CD4-positive, CD25-positive, alpha-beta regulatory T cell (primary cell): ENCODE data around the gene PGM1. TPM values are rescaled to one million over a fixed set of nuclear protein-coding genes. Genes with fewer than 3 reads are reported as not detected.
A peak's percentile ranks its signal among the peaks of the same experiment; 100 is the strongest.
"Not testable (repeated sequence)": the region's sequence is repeated elsewhere in the genome, so short reads cannot be mapped to it uniquely, and the experiment has no call there.

ENCODE experiments used
- ATAC-seq, 2 donors: fragments of 150-1000 bp; cut with Tn5 transposase; one replicate each; pipeline ENCODE4 v1.10.0; 2021; ENCODE audit warnings: low read depth in 2 of 2, moderate number of reproducible peaks in 2 of 2, moderate library complexity in 1 of 2
- DNase-seq, 3 donors: peaks; one replicate each; pipeline versions ENCODE4 v3.0.0 to v3.0.0-alpha.2; 2012 to 2022; ENCODE audit warnings: mixed read lengths in 1 of 3
- H3K27ac ChIP-seq: one replicate; pipeline ENCODE4 v1.7.0; 2013; ENCODE audit warnings: mild to moderate bottlenecking, low read length; ENCODE audit not compliant: insufficient read depth, poor library complexity, severe bottlenecking
- H3K27me3 ChIP-seq: one replicate; pipeline ENCODE4 v1.7.0; 2013; ENCODE audit warnings: low read length; ENCODE audit not compliant: control insufficient read depth, insufficient read depth
- H3K36me3 ChIP-seq: one replicate; pipeline ENCODE4 v1.7.0; 2013; ENCODE audit warnings: mild to moderate bottlenecking, low read length, moderate library complexity; ENCODE audit not compliant: control insufficient read depth, insufficient read depth
- H3K4me1 ChIP-seq: 2 replicates; pipeline ENCODE4 v1.7.0; 2013; ENCODE audit warnings: mild to moderate bottlenecking, low read length; ENCODE audit not compliant: insufficient read depth, control insufficient read depth, poor library complexity, severe bottlenecking
- H3K4me3 ChIP-seq: one replicate; pipeline ENCODE4 v1.7.0; 2013; ENCODE audit warnings: low read depth, mild to moderate bottlenecking, low read length, moderate library complexity
- H3K9me3 ChIP-seq, 2 experiments: 1 replicate in 1 of 2; 2 replicates in 1 of 2; pipeline ENCODE4 v1.7.0; 2013; ENCODE audit warnings: low read length in 2 of 2, mild to moderate bottlenecking in 1 of 2, moderate library complexity in 1 of 2; ENCODE audit not compliant: control insufficient read depth in 2 of 2
- H3K27ac Mint-ChIP-seq, 3 donors: one replicate each; pipeline ENCODE4 v1.8.0; 2020 to 2022; ENCODE audit warnings: mild to moderate bottlenecking in 3 of 3, mixed read lengths in 3 of 3, moderate library complexity in 2 of 3
- H3K27me3 Mint-ChIP-seq: one replicate; pipeline ENCODE4 v1.8.0; 2022; ENCODE audit warnings: mild to moderate bottlenecking, mixed read lengths
- H3K36me3 Mint-ChIP-seq: one replicate; pipeline ENCODE4 v1.8.0; 2020; ENCODE audit warnings: mixed read lengths
- H3K4me1 Mint-ChIP-seq, 4 donors: one replicate each; pipeline ENCODE4 v1.8.0; 2020 to 2022; ENCODE audit warnings: mixed read lengths in 4 of 4, mild to moderate bottlenecking in 1 of 4
- H3K4me3 Mint-ChIP-seq, 4 donors: one replicate each; pipeline ENCODE4 v1.8.0; 2020 to 2022; ENCODE audit warnings: mild to moderate bottlenecking in 4 of 4, mixed read lengths in 4 of 4, moderate library complexity in 3 of 4
- H3K9me3 Mint-ChIP-seq, 7 donors: one replicate each; pipeline ENCODE4 v1.8.0; 2020 to 2022; ENCODE audit warnings: mixed read lengths in 7 of 7, mild to moderate bottlenecking in 3 of 7, moderate library complexity in 2 of 7
- polyA plus RNA-seq, 4 donors: library from polyadenylated mRNA; unstranded; fragments of 300-500 nt; fragmentation: Illumina TruSeq; gene quantifications; one replicate each; pipeline ENCODE4 v1.2.3, GENCODE V29; 2021
- total RNA-seq: library from RNA; stranded (reverse); gene quantifications from one replicate; pipeline ENCODE4 v1.2.3, GENCODE V29; 2022

The PGM1 gene
- total and polyA plus RNA-seq, 5 donors from 2014 or later, result 12.6 to 35.4 (median 26.4) TPM

DNA sequence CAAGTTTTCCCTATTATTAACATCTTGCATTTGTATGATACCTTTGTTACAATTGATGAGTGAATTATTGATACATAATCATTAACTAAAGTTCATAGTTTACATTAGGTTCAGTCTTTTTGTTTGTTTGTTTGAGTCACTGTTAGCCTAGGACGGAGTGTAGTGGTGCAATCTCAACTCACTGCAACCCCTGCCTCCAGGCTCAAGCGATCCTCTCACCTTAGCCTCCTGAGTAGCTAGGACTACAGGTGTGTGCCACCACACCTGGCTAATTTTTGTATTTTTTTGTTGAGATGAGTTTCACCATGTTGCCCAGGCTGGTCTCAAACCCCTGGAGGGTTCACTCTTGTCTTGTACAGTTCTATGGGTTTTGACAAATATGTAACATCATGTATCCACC, 33.9 kb upstream of the PGM1 start:
- no peak overlapping the region for H3K27ac ChIP-seq
- Mint-ChIP-seq H3K9me3 (no peaks in the 10 kb centered on the region), H3K4me3 (no peak overlapping the region), H3K4me1 (peaks cover 0 to 6% (median 2%) of the 10 kb centered on the region in 4 donors), H3K27ac (no peak overlapping the region), H3K27me3 (no peaks in the 10 kb centered on the region), H3K36me3 (peaks cover 12% of the 10 kb centered on the region)
- H3K27me3 ChIP-seq, result no peaks in the 10 kb centered on the region
- DNase-seq (no peak), ATAC-seq (no peak)
- H3K4me1 ChIP-seq, result no peaks in the 10 kb centered on the region
- H3K4me3 ChIP-seq, result no peak overlapping the region
- H3K36me3 ChIP-seq, result no peaks in the 10 kb centered on the region
- H3K9me3 ChIP-seq, result no peaks in the 10 kb centered on the region

DNA sequence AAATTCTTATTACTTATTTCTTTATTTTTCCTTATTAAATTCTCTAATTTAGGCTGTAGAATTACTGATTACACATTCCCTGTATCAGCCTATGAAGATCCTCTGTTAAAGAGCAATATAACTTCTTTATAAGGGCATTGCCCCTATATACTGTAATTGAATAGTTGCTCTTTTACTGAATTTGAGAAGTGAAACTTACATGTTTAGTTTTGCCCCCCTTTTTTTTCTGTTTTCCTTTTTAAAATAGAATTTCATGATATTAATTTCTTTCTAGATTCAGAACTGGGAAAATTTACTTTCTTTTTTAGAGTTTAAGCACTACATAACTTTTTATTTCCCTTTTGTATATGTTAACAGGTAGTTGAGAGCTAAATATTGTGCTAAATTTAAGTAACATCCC, 29.5 kb upstream of the PGM1 start:
- H3K27ac Mint-ChIP-seq, result no peak overlapping the region
- no peak overlapping the region for H3K4me3 Mint-ChIP-seq
- no peaks in the 10 kb centered on the region for H3K9me3 ChIP-seq
- no peaks in the 10 kb centered on the region for H3K9me3 Mint-ChIP-seq
- no peaks in the 10 kb centered on the region for H3K36me3 ChIP-seq
- no peaks in the 10 kb centered on the region for H3K4me1 Mint-ChIP-seq
- peaks cover 18% of the 10 kb centered on the region for H3K36me3 Mint-ChIP-seq
- DNase-seq, result no peak
- H3K27me3 Mint-ChIP-seq, result no peaks in the 10 kb centered on the region
- H3K27ac ChIP-seq, result no peak overlapping the region
- no peaks in the 10 kb centered on the region for H3K4me1 ChIP-seq
- no peak for ATAC-seq
- H3K27me3 ChIP-seq, result no peaks in the 10 kb centered on the region
- no peak overlapping the region for H3K4me3 ChIP-seq

DNA sequence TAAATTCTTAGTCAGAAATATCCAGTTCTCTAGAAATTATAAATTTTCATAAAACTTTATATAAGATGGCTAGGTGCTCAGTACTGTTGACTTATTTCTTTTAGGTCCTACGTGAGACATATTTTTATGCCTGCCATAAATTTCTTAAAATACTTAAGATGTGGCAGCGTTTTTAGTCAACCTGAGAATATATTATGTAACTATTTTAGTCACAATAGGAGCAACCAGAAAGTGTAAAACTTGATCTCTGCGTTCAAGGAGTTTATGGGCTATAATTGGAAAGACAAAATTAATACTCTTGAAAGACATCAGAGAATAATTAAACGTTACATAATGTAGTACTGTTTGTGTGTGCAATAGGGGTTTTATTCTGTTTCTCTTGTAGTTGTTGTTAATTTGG, 24.1 kb upstream of the PGM1 start:
- Mint-ChIP-seq H3K4me3 (no peak overlapping the region), H3K27me3 (no peaks in the 10 kb centered on the region), H3K36me3 (peaks cover 6% of the 10 kb centered on the region), H3K9me3 (no peaks in the 10 kb centered on the region), H3K27ac (no peak overlapping the region), H3K4me1 (no peaks in the 10 kb centered on the region)
- Histone ChIP-seq H3K36me3 (no peaks in the 10 kb centered on the region), H3K27ac (no peak overlapping the region), H3K9me3 (no peaks in the 10 kb centered on the region), H3K4me3 (no peak overlapping the region), H3K4me1 (no peaks in the 10 kb centered on the region), H3K27me3 (no peaks in the 10 kb centered on the region)
- no peak for ATAC-seq
- DNase-seq, result no peak

DNA sequence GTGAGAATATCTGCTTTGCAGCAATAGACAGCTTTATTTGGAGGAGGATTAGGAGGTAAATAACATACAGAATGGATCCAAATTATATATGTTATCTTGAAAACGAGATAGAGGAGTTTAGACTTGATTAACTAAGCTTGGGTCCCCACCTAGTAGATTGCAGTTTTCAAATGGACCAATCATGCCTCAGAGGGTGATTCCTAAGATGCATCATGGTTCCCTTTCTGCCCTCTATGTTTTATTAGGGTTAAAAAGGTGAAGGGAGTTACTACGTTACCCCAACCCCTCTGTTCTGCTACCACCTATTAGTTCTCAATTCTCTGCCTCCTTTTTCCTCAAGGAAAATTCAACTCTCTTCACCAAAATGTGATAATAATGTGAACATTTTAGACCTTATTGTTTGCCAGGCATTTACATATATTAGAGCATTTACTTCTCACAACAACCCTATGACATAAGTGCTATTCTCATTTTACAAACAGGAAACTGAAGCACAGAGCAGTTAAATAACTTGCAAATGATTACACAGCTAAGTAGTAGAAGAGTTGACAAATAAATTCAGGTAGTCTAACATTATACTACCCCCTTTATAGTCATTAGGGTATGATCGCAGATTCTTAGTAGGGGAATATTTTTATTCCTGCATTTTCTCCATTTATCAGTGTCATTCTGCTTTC, 23.4 kb upstream of the PGM1 start:
- Histone ChIP-seq H3K4me1 (no peaks in the 10 kb centered on the region), H3K27me3 (no peaks in the 10 kb centered on the region), H3K27ac (no peak overlapping the region), H3K9me3 (no peaks in the 10 kb centered on the region), H3K4me3 (no peak overlapping the region), H3K36me3 (no peaks in the 10 kb centered on the region)
- Mint-ChIP-seq H3K9me3 (no peaks in the 10 kb centered on the region), H3K4me1 (no peaks in the 10 kb centered on the region), H3K27me3 (no peaks in the 10 kb centered on the region), H3K4me3 (no peak overlapping the region), H3K36me3 (peaks cover 6% of the 10 kb centered on the region), H3K27ac (peak overlapping the region in 1 of 3 donors; percentile 16)
- no peak for DNase-seq
- no peak for ATAC-seq

- DNase-seq, H3K4me1 ChIP-seq, ATAC-seq, H3K9me3 ChIP-seq, H3K36me3 Mint-ChIP-seq, H3K4me3 ChIP-seq, H3K4me3 Mint-ChIP-seq, H3K27me3 Mint-ChIP-seq, H3K4me1 Mint-ChIP-seq, H3K27me3 ChIP-seq, H3K36me3 ChIP-seq, H3K9me3 Mint-ChIP-seq, H3K27ac ChIP-seq: not testable (repeated sequence)
- H3K27ac Mint-ChIP-seq, result peak overlapping the region in 1 of 3 donors; percentile 96
Observed at GRCh38 chr1:63572686-63573085, 20.5 kb upstream of the PGM1 start.

GRCh38 chr1:63574203-63574796, 18.9 kb upstream of the PGM1 start:
- H3K27me3 Mint-ChIP-seq, H3K27ac Mint-ChIP-seq, DNase-seq, ATAC-seq, H3K4me1 Mint-ChIP-seq, H3K27ac ChIP-seq, H3K36me3 Mint-ChIP-seq, H3K27me3 ChIP-seq, H3K4me3 Mint-ChIP-seq, H3K36me3 ChIP-seq, H3K9me3 ChIP-seq, H3K9me3 Mint-ChIP-seq, H3K4me1 ChIP-seq, H3K4me3 ChIP-seq: not testable (repeated sequence)

- peaks cover 0 to 3% (median 0%) of the 10 kb centered on the region in 7 donors for H3K9me3 Mint-ChIP-seq
- no peaks in the 10 kb centered on the region for H3K36me3 Mint-ChIP-seq
- no peaks in the 10 kb centered on the region for H3K27me3 ChIP-seq
- H3K4me3 Mint-ChIP-seq, result no peak overlapping the region
- H3K4me1 Mint-ChIP-seq, result no peaks in the 10 kb centered on the region
- H3K4me3 ChIP-seq, result no peak overlapping the region
- no peaks in the 10 kb centered on the region for H3K36me3 ChIP-seq
- H3K27me3 Mint-ChIP-seq, result no peaks in the 10 kb centered on the region
- peak in 2 of 3 donors; percentile 39 for DNase-seq
- H3K4me1 ChIP-seq, result no peaks in the 10 kb centered on the region
- H3K9me3 ChIP-seq, result peaks cover 0 to 2% of the 10 kb centered on the region in 2 experiments
- no peak overlapping the region for H3K27ac Mint-ChIP-seq
- ATAC-seq, result peak in 1 of 2 donors; percentile 34
- no peak overlapping the region for H3K27ac ChIP-seq
Observed at GRCh38 chr1:63575340-63575826, 17.8 kb upstream of the PGM1 start.

GRCh38 chr1:63586326-63586725, 6.9 kb upstream of the PGM1 start:
- not testable (repeated sequence) for DNase-seq, H3K27ac ChIP-seq, H3K4me3 Mint-ChIP-seq, H3K27me3 ChIP-seq, H3K4me3 ChIP-seq, H3K4me1 Mint-ChIP-seq, H3K9me3 Mint-ChIP-seq, H3K4me1 ChIP-seq, H3K36me3 Mint-ChIP-seq, H3K36me3 ChIP-seq, ATAC-seq, H3K27me3 Mint-ChIP-seq, H3K9me3 ChIP-seq
- peak overlapping the region in 1 of 3 donors; percentile 1 for H3K27ac Mint-ChIP-seq
